OCI-M1 (cell line): ENCODE data around the gene PLN.
A peak's percentile ranks its signal among the peaks of the same experiment; 100 is the strongest.

ENCODE experiments used
- DNase-seq: peaks from one replicate; lab custom pipeline; 2025; lab: John Stamatoyannopoulos, UW

The PLN gene

DNA sequence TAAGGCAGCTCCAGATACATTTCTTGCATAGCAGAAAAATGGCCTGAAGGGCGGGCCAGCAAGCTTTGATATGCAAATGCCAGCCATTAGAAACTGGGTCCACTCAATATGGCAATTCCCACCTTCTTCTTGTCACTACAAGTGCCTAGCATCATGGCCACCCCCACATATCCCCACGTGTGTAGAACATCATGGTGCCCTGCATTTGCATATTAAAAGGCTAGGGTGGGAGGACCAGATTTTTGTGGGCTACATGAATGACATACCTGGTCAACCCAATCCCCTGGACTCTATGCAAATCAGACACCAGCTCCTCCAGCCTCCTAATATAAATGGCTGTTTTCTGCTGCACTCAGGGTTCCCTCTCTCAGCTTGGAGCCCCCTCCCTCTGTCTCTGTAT is 31.7 kb downstream of the PLN start:
- DNase-seq: no peak

DNA sequence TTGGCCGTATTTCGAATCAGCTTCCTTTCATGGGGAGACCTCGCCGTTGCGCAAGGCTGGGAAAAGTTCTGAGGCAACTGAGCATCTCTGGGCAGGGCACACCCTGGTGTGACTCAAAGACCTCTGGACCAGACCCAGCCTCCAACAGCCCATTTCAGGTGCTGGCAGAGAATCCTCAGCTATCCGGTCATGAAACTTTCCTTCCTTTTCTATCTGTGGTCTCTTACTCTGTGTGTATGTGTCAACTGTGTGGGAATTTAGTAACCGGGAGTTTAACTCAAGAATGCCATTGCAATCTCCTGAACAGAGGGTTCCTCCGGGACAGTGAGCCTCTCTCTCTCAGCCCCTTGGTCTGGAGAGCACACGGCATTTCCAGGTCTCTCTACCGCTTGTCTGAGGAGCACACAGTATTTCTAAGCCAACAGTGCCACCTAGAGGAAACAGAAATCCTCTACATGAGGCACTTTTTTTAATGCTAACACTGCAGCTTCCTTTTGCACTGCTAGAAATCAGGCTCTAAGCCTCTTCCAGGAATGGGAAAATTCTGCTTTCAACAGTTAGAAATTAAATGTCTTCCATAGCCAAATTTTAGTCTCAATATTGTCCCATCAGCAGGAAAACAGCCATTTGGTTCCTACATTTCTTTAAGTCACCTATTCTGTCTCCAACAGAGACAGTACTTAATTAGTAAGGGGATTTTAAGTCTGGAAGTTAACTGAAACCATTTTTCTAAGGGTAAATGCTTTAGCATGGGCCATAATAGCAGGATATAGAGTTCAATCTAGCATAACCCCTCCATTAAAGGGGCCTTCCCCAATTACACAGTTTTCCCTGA is 32.7 kb downstream of the PLN start:
- DNase-seq: peak; percentile 85

DNA sequence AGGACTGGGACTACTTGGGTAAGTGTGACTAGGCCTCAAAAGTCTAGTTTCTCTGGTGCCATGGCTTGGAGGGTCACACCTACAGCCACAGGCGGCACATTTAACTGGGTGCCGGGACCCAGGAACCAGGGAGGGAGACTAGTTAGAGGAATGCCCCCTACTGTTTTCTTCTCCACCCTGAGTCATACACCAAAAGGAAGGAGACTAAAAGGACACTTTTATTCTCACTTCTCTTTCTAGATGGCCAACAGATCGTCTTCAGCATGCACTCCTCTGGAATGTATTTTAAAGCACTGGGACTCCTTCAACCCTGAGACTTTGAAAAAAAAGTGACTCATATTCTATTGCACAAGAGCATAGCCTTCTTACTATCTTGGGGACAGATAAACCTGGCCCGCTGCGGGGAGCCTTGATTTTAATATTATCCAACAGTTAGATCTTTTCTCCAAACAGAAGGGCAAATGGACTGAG is 33.4 kb downstream of the PLN start:
- DNase-seq: peak; percentile 80

DNA sequence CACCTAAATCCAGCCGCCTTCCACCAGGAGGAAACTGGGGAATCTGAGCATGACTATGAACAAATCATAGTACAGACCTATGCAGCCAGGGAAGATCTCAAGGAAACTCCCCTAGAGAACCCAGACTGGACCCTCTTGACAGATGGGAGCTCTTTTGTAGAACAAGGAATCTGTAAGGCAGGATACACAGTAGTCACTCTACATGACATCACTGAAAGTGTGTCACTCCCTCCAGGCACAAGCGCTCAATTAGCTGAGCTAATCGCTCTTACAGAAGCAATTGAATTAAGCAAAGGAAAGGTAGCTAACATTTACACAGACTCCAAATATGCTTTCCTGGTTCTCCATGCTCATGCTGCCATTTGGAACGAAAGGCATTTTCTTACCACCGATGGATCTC is 36.8 kb downstream of the PLN start:
- DNase-seq: no peak

DNA sequence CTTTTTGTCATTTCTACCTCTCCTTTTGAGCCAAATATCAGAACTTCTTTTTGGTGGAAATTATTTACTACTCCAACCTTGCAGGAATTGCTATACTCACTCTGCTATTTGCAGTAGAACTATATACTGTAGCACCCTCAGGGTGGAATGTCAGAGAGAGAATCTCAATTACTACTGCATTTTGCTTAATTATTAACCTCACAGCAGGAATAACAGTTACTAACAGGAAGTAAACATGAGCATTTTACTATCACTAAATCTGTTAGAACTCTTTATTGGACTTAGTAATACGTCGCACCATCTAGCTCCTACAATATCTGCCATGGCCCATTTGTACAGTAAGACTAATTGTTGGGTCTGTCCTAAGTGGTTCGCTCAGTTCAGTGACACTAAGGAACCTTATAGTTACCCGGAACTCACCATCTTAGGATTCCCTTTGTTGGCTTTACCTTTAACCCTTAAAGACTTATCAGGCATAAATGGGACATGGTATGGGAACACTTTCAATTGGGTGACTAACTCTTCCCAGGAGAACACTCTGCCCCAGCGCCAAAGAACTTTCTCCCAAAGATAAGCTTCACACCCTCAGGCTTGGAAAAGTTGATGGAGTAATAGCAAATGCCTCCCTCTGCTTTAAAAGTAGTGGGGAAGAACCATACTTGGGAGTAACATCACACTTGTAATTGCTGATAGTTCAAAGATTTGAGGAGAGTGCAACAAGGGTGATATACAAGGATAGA is 38.8 kb downstream of the PLN start:
- no peak for DNase-seq

DNA sequence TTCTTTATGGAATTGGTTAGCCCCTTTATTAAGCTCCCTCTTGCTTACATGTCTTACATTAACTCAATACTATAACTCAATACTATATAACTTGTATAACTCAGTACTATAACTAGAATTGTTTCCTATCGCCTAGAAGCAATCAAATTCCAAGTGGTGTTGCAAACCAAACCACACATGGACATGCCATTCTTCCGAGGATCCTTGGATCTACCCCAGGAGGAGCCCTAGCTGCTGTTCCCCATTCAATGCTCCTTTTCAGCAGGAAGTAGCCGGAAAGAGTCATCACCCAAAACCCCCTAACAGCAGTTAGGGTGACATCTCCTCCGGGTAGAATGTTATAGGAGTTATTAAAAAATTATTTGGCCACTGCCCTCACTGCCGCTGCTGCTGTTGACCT is 40.5 kb downstream of the PLN start:
- no peak for DNase-seq

DNA sequence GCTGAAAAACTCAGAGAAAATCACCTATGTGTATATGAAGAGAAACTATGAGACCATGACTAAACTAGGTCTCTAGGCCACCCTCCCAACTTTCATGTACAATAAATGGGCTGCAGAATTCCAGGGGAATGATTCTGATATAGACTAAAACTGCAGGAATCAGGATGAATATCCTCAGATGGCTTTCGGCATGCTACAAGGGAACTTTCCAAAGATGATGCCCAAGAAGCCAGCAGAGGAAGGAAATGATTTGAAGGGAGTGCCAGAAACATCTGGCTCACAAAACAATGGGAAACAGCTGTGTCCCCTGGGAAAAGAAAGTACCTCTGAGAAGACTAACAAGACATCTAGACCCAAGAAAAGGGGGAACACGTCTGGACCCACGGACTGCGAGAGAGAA is 41.1 kb downstream of the PLN start:
- DNase-seq: no peak

DNA sequence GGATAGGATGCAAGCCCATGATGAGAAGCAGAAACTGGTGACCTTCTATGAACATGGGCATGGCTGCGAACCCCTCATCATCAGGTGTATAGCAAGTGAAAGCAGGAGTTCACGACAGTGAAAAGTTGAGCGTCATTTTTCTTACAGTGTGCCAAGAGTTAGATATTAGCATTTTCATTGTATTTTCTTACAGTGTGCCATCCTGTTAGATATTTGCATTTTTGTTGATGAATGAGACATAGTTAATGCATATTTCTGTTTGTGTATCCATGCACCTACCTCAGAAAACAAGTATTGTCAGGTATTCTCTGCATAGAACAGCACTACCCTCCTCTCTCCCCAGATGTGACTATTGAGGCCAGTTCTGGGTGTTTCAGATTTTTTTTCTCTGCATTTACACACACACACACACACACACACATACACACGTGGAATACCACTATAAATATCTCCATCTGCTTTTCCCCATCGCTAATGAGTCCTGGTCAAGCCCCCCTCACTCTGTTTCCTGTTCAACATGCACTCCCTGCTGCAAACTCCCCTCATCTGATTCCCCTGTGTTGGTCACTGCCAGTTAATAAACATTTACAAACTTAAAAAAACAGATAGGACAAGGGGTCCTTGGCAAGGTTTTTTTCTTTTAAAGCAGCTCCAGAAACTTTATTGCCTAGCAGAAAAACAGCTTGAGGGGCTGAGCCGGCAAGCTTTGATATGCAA is 41.7 kb downstream of the PLN start:
- DNase-seq: no peak

DNA sequence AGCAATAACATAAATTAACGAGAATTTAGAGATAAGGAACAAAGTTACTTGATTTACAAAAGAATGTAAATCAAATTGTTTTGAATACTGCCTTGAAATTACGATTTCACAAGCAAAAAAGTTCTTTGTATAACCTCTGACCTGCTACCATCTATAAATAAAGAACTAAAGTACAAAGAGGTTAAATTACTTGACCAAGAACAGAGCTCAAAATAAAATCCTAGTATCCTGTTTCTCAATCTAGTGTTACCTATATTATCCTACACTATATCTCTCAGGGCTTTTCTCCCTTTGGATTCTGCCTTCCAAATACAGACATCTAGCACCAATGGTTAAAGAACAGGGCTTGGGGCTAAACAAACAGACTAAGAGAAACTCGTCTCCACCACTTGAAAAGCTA is 43.8 kb downstream of the PLN start:
- no peak for DNase-seq

DNA sequence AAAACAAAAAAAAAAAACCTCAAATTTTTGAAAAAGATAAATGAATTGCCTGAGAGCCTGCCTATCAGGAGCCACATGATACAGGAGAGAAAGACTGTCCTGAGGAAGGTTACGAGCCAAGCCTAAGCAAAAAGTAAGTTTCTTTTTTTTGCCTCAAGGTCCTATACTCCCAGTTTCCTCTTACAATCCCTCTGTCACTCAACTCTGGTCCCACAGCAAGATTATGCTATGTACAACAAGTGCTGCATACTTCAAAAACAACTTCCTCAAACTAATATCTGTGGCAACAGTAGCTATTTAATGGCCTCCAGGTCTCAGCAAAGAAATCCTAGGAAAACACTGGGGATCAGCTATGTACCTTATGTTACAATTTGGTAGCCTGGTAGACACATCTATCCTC is 46.8 kb downstream of the PLN start:
- DNase-seq: peak; percentile 54

DNA sequence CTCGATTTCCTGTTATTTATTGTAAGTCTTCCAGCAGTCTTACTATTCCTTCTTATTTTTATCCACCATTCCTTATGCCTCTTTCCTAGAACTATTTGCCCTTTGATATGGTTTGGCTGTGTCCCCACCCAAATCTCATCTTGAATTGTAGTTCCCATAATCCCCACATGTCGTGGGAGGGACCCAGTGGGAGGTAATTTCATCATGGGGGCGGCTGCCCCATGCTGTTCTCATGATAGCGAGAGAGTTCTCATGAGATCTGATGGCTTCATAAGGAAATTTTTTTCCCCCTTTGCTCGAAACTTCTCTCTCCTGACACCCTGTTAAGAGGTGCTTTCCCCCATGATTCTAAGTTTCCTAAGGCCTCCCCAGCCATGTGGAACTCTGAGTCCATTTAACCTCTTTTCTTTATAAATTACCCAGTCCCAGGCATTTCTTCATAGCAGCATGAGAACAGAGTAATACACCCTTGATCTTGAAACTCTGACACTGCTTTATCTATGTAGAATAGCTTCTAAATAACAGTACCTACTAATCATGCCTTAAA is 48.8 kb downstream of the PLN start:
- DNase-seq: no peak

DNA sequence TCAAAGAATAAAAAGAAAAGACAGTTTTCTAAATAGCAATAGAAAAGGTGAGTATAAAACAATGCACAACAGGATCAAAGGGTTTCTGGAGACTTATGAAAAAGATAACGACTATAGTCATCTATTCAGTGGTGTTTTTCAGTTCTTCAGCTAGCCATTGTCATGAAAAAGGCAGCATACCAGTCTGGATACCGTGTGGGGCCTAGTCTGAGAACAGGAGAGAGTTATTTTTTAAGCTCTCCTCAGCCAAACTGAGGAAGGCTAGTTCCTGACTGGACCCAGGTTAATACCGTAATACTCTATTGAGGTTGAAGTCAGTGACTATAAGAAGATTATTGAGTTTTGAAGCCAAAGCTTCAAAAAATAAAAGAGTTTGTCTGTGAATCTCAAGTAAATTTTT is 49.5 kb downstream of the PLN start:
- no peak for DNase-seq

DNA sequence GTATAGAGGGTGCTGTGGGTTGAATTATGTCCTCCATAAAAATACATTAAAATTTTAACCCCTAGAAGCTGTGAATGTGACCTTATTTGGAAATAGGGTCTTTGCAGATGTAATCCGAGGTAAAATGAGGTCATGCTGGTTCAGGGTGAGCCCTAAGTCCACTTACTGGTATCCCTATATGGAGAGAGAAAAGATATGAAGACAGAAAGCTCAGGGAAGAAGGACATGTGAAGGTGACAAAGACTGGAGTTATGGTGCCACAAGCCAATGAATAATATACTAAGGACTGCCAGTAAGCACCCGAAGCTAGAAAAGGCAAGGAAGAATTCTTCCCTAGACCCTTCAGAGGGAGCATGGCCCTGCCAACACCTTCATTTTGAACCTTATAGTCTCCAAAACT is 50.2 kb downstream of the PLN start:
- no peak for DNase-seq

DNA sequence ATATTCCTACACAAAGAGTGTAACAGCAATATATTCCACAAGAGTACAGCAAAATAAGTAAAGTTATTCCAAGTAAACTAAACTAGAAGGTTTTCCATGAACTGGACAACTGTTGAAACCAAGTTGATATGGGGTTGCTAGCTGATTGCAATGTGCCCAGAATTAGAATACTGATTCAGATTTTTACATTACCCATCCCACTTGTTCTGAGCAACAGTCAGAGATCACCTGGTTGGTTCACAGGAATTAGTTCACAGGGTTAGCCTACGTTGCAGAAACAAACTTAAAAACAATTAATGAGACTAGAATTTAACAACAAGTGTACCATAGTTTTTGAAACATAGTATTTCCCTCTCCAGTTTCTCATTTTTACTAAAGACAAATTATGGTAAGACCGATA is 54.2 kb downstream of the PLN start:
- no peak for DNase-seq

DNA sequence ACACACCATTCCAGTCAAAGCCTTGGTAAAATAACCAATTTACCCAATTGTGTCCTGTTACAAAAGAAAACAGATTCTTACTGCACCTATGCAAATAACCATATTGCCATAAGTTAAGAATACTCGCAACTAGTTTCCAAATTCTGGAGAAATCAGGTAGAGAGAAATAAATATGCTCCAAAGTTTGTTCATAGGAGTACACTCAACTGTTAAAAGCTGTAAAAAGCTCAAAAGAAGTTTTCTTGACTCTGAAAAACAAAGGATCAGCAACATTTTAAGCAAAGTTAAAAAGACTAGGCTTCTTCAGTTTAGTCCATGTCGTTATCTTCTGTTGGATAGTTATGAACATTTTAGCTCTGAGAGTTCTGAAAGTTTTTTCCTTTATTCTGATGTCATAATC is 55.3 kb downstream of the PLN start:
- peak; percentile 15 for DNase-seq

DNA sequence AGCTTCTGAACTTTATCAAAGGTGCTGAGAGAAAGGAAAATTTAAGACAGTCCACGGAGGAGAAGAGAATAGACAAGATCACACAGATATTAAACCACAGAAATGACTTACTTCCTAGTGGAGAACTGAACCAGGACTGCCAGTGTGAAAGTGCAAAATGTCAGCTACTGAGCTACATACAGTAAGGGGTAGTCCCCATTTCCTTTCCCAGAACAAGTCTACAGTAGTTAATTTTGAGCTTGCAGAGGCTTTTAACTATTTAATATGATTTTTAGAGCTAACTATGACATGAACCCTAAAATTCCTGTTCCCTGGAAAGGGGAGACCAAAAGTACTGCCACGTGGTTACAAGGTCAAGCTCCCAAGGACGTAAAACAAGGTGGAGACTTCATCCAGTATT is 58.2 kb downstream of the PLN start:
- DNase-seq: peak; percentile 43

DNA sequence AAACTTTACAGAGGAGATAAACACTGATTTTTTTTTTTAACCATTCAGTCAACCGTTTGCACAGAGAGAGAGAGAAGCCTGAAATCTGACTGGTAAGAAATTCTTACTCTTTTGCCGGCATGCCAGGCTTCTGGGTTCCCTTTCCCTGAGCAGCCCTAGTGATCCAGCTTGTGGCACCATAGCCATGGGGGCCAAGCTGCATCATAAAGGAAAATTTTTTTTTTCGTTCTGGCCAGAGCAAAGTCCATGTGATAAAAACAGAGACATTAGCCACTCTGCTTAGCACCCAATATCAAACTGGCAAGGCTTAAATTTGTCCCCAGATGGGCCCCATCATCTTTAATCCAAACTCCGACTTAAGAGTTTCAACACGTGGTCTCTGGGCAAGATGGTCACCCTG is 58.8 kb downstream of the PLN start:
- no peak for DNase-seq
